Activated CD4-positive, alpha-beta T cell treated with anti-CD3 and anti-CD28 coated beads, Interleukin-2, amount 50 U/mL, for 48 hours (primary cell): ENCODE results near the gene MDP1.
A peak's percentile ranks its signal among the peaks of the same experiment; 100 is the strongest.

ENCODE experiments used
- DNase-seq, 2 experiments: peaks; one replicate each; pipeline ENCODE4 v3.0.0-alpha.2; 2020

MDP1 gene

DNA sequence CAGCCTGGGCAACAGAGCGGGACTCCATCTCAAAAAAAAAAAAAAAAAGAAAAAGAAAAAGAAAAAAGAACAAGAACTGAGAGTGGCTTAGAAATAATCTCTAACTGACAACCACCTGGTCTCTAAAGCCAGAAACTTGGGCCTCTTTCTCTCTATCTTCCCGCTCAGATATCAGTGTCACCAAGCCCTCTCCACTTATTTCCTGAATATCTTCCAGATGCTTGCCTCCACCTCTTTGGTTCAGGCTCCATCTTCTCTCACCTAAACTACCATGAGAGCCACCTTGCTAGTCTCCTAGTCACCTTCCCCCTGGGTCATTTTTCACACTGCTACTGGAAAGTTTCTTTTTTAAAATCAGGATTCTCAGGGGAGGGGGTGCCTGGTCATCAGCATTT, 18.8 kb downstream of the MDP1 start:
- no peak for DNase-seq

DNA sequence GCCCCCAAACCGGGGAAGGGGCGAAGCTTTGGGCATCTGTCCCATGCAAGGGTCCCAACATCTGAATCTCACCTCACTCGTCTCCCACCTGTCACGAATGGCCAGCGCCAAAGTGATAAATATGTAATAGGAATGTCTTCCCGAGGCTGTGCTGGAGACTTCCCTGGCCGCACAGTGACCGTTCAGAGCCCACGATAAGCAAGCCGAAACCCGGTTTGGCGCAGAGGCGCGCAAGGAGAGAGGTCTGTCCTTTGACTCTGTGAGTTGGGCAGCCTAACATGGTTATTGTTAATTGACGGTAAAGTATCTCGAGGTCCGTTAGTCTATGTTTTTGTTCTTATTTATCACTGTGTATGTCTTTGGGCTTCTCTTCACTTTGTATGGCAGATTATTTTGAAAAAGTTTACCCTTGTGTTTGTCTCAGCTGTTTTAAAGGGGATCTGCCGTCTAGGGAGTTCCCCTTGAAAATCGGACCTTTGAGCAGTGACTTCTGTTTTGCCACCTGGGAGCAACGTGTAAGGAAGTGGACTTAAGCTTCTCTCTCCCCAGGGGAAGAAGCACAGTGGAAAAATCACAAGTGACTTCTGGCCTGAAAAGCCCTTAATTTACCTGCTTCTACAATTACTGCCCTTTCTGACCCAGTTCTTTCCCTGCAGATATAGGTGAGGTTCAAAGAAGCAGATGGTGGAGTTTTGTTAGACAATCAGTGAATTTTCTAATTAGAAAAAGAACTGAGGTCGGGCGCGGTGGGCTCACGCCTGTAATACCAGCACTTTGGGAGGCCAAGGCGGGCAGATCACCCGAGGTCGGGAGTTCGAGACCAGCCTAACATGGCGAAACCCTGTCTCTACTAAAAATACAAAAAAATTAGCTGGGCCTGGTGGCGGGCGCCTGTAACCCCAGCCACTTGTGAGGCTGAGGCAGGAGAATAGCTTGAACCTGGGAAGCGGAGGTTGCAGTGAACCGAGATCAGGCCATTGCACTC, 19.5 kb downstream of the MDP1 start:
- no peak for DNase-seq

DNA sequence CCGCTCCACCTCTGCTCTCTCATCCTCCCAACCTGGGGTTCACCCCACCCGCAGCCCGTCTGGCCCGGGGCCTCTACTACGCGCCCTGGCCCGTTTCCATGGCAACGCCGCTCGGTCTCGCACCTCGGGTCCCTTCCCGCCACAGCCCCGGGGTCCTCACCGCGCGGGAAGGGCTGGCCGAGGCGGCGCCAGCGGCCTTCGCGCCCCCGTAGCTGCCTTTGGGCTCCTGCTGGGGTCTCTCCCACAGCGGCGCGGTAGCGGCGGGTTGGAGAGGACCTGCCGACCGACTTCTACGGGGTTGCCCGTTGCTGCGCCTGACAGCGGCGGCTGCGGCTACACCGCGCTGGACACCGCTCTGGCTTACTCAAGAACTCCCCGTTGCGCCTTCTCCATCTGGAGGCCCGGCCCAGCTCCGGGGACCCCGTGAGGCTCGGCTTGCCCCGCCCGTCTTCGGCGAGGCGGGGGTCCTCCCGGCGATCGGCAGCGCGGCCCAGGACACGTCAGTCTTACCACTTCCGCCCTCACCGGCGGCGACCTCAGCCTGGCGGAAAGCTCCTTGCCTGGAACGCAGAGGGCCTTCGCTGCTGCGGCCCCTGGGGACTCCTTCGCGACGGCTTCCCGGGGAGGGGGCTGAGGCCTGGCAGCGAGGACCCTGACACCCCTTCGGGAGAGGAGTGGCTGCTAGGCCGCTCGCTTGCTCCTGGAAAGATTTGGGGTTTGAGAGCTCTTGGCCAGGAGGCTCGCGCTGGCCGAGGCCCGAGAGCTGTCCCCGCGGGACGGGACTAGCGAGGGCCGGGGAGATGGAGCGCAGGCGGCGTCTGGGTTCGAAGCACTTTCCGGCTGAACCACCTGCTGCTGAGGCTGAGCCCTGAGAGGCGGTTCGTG, 20.4 kb downstream of the MDP1 start, which contains the start of gene TM9SF1:
TM9SF1 (minus strand) TSS at position 256 of the 885 bp plus-strand sequence. CDS start 422 bp downstream, outside the sequence.
- peak; percentile 84 to 86 for DNase-seq

DNA sequence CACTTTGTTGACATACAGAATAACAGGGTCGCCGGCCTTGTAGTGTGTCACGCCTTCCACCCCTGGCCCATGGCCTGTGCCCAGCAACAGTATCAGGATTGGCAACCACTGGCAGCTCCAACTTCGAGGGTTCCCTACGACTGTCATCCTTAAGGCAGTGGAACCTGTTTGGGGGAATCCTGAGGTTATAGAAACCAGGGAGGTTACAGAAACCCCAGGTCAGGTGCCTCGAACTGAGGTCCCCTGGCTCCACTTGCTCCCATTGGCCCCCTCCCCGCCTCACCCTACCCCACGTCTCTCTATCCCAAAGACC, 21.0 kb downstream of the MDP1 start:
- no peak for DNase-seq

DNA sequence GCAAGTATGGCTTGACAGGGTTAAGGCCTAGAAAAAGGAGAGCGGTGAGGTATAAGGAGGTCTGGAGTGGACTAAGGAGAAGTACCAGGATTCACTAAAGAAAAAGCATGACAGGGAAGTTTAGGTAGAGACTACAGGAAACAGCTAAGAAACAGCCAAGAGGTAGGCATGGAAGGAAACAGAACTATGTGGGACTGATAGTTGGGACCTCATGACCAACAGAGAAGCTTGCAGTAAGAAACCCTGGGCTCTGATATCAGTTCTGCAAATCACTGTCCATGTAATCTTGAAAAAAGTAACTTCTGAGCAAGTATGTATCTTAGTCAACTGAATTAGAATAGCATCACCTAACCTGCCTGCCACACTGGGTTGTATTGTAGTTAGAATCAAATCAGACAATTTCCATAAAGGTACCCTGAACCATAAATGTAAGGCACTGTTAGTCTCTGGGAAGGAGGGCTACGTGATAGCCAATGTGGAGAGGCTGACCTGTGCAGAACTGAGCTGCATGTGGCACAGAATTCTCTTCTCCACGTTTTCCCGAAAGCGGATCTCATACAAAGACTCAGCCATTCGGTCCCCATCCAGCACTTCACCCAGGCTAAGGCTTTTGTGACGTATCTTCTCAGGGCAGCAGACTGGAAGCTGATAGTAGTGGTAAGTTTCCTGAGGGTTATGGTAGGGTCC, 21.5 kb downstream of the MDP1 start:
- no peak for DNase-seq

DNA sequence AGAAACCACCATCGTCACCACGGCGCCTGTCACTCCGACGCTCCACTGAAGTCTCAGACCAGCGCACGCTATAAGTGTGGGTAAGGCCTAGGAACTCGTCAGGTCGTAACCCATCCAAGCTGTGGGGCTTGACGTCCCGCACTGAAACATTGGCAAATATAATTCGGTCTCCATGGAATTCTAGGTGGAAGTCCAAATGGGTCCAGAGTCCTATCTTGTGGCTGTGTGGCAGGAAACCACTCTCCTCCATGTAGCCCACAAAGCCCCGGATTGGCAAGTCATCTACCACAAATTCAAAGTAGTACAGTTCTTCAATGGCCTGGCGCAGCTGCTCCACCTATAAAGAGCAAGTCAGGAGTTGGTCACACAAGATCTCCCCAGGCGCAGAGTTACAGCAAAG, 22.9 kb downstream of the MDP1 start:
- no peak for DNase-seq

DNA sequence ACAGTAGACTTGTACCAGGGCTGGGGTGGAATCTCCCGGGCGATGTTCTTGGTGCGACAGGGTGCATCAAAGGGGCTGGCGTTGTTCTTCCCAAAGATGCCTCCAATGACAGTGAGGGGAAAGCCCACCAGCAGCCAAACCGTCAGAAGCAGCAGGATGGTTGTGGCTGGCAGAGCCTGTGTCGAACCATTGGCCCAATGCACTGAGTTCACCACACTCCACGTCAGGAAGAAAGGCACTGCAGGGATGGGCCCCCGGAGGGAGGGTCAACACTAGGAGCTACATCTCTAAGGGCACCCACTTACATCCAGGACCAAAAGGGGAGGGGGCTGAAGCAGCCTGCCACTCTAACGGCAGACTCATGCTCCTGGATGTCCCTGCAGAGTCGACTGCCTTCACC, 25.4 kb downstream of the MDP1 start:
- DNase-seq, result no peak

DNA sequence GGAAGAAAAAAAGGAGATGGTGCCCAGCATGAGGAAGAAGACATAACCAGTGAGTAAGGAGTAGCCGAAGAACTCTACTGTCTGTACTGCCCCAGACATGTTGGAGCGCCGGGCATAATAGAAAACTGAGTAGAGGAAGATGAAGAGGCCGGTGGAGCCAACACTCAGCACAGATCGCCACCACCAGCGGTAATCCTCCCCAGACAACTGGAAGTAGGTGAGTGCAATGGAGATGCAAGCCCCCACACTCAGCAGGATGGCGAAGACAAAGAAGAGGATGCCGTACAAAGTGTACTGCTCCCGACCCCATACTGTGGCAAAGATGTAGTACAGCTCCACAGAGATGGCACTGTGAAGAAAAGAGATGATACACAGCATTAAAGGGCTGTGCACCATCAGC, 26.4 kb downstream of the MDP1 start:
- no peak for DNase-seq

DNA sequence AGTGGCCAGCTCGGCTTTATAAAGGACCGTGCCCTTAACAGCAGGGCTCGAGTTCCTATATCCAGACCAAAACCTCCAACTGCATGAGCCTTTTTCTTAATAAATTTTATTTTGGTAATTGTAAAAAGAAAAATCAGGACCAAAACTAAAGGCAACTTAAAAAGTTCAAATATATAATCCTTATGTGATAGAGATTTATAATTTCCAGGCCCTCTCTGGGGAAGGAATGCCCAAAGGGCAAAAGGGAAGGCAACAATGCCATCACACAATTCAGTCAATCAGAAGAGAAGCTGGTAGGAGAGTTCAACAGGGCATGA, 26.8 kb downstream of the MDP1 start:
- DNase-seq, result no peak

DNA sequence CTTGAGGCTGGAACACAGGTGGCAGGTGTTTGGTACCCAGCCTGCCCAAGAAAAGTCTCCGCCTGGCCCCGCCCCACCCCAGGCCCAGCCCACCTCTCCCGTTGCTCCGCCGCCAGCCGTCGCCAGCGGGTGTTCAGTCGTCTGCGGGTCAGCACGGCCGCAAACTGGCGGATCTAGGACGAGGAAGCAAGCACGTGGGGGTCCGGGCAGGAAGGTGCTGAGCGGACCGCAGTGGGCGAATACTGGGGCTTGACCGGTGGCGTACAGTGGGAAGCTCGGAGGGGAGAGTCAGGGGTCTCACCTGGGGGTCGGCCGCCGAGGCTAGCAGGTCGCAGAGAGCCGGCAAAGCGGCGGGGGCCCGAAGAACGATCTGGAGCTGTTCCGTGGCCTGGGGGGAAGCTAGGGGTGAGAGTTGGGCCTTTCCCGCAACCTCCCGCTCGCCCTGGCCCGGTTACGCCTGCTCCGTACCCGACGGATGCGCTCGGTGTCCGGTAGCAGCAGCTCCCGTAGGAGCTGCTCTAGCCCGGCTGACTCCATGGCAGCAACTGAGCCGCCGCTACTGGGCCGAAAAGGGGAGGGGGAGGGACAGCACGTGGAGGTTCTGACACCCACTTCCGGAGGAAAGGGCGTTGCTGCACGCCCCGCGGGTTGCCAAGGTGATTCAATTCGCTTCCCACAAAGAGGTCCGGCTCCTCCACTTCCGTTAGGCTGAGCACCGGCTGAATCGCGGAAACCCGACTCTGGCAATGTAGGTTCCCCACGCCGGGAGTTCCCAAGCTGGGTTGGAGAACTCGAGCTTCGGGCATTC, 27.4 kb downstream of the MDP1 start, which contains the start of gene IPO4:
IPO4 (minus strand) TSS at position 566 of the 808 bp plus-strand sequence; CDS start at position 537, 29 bp downstream.
- peak; percentile 94 to 95 for DNase-seq

DNA sequence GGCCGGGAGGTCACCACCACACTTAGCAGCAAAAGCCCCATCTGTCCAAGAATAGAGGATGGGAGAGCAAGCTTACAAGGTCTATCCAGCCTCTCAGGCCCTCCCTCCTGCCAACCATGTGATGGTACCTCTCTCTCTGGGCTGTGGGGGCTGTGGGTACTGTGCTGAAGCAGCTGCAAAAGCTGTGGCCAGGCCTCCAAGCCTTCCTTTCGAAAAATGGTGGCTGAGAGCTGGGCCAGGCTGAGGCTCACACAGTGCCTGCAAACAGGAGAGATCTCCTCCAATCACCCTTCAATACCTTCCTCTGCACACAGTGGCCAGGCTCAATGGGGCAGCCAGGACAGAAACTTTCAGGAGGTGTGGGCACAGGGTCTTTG, 28.3 kb downstream of the MDP1 start:
- DNase-seq, result no peak

DNA sequence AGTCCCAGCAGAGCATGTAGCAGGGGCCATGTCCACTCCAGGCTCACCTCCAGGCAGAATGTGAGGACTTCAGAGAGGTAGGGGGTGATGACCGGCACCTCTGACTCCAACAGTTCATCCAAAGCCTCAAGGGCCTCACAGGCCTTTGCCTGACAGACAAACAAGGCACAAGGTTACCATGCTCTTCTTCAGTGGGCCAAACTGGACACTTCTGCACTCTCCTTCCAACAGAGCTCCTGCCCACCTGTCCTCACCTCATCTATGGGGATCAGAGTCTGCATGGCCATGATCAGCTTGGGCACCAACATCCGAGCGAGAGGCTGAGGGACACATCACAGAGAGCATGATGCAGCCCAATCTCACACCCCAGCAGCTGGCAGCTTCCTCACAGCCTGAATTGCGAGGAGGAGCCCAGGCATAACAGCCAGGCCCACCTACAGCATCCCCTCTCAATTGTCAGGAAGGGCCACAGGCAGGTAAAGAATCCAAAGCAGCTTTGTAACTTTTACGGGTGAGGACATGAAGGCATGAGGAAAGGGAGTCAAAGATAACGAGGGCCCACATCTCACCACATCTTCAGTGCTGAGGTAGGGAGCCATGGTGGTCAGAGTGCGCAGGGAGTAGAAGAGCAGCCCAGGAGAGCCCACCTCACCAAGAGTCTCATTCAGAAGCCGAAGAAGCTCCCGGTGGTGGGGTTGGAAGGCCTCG, 28.9 kb downstream of the MDP1 start:
- DNase-seq, result no peak

DNA sequence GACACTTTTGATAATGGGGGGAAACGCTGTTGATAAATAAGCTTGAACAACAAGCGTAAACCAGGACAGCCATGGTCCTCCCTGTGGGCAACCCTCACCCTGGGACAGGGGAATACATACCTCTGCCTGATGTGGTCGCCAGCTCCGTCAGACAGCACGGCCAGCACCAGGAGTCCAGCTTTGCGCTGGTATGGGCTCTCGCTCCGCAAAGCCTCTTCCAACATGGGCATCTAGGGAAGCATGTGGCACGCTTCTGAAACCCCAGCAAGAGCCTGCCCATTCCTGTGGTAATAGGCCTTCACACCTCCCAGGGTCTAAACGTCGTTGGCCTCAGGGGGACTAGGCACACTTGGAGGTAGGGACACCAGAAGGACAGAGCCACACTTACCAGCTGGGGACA, 30.1 kb downstream of the MDP1 start:
- DNase-seq, result no peak

DNA sequence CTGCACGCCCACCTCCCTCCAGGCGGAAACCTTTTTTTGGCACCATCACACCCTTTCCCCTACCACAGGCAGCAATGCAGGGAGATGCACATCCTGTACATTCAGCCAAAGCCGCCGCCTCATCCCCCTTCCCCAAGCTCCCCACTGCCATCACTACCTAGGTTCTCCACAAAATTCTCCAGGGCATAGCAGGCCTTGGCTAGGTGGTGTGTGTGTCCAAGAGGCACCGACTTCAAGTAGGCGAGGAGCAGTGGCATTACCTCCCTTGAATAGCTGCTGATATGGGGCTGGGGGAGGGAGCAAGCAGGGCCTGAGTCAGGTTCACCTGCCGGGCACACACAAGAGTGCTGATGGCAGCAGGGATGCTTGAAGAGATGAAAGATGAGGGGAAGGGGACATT, 30.8 kb downstream of the MDP1 start:
- DNase-seq, result no peak

DNA sequence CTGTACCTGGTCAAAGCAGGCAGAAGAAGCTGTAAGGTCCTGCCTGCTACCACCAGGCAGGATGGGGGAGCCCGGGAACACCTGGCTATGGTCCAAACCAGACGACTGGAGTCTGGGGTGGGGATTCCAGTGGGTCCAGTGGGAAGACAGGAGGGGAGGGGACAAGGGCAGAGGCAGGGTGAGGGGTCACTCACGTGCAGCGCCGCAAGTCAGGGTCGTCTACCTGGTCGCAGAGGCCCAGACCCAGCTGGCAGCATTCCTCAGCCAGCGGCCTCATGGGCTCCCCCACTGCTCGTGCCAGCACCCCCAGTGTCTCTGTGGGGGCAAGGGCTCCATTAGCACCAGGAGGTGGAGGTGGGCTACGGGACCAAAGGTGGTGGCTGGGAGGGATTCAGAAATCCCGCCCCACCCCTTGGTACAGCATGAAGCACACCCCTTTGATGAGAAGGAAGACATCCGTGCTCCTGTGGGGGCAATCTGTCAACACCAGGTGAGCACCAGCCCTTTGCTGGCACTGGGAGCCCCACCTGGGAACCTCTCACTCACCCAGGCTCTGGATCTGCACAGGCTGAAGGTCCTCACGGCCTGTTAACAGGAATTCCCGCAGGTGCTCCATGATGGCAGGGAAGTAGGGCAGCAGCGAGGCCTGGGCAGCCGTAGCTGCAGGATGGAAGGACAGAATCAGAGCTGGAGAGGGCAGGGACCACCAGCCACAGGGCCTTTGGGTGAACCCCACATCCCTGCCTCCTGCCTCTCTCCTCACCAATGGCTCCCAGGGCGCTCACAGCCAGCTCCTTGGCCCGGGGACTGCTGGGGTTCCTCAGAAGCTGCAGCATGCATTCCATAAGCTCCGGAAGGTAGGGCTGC, 31.5 kb downstream of the MDP1 start:
- no peak for DNase-seq

DNA sequence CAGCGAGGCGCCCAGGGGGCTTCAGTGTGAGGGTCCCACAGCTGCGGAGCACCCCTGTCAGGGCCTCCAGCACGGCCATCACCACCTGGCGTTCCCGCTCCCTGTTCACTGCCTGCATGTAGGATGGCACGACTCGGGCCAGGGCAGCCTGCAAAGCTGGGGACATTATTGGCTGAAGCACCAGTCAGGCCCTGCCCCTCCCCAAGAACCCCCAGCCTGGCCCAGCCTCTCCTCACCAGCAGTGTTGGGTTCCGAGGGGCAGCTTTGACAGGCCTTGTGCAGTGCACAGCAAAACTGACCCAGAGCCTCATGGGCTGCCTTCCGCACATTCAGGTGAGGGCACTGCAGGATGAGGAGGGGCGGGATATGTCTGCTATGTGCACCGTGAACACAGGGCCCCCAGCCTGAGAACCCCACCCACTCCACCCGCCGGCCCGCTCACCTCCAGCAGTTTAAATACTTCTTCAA, 32.8 kb downstream of the MDP1 start:
- no peak for DNase-seq

DNA sequence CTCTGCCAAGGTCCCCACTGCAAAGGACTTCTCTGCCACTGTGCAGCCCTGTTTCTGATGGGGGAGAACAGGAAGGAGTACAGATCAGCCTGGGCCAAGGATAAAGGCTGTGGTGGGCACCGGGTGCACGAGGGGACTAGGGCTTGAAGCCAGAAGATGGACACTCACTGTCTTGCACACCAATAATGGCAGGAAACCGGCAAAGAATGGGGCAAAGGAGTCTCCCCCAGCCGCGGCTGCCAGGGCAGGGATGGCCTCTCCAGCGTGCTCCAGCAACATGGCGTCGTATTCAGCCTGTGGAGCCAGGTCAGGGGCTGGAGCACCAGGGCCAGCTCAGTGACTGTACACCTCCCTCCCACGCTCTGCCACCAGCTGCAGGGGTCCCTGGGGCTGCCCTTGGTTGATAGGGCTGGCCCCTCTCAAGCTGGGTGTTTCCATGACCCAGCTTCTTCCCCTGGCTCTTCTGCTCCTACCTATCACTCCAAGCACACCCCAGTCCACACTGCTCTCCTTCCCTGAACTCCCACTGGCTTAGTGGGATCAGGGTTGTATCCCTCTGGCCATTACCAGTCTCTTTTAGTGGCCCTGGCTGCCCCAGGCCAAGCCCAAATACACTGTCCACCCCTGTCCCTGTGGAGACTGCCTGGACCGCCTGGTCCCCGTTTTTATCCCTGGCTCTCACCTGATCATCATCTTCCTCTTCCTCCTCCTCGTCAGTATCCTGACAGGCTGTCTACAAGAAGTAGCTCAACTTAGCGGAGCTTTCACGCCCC, 33.6 kb downstream of the MDP1 start:
- no peak for DNase-seq

DNA sequence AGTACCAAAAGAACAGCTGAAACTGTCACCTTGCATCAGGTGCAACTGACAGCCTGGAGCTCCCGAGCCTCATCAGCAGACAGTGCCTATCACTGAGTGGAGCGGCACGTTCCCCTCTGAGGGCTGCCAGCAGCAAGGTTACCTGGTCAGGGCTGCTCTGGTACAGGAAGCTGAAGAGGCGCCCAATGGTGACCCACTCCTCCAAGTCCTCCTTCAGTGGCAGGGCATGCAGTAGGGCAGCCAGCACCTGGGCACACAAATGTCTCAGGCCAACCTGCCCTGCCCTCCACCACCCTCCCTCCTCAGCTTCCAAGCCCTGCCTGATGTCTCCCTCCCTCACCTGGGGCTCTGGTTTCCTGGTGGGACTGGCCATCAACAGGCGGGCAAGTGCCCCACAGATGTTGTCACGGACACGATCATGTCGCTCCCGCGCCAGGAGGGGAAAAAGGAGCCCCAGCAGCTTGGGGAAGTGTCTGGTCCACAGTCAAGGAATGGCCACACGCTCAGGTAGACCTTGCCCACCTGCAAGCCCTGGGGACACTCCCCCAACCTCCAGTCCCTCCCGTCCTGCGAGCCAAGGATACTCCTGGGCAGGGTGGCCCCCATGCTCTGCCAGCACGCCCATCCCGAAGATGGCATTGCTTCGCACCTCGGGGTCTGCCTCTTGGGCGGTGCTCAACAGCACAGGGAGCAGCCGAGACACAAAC, 34.3 kb downstream of the MDP1 start:
- DNase-seq, result no peak
